SK-N-SH (cell line): ENCODE measurements around the gene OSBPL10.

ENCODE experiments used
- MXI1 ChIP-seq: IDR thresholded peaks from 2 replicates; pipeline ENCODE4 v1.6.1; 2012; ENCODE audit warnings: mild to moderate bottlenecking, low read depth, low read length, improper control_type of control experiment
- TF ChIP-seq, protein P1 (sequence below): fragments of 200-600 bp; sonication (generic); IDR thresholded peaks from 2 replicates; pipeline ENCODE4 v1.6.1; 2017; ENCODE audit warnings: antibody characterized with exemption, mild to moderate bottlenecking, moderate library complexity
- TF ChIP-seq, protein P2 (sequence below): IDR thresholded peaks from 2 replicates; pipeline ENCODE4 v1.4.0; 2012; ENCODE audit warnings: low read depth, borderline replicate concordance

DNA sequence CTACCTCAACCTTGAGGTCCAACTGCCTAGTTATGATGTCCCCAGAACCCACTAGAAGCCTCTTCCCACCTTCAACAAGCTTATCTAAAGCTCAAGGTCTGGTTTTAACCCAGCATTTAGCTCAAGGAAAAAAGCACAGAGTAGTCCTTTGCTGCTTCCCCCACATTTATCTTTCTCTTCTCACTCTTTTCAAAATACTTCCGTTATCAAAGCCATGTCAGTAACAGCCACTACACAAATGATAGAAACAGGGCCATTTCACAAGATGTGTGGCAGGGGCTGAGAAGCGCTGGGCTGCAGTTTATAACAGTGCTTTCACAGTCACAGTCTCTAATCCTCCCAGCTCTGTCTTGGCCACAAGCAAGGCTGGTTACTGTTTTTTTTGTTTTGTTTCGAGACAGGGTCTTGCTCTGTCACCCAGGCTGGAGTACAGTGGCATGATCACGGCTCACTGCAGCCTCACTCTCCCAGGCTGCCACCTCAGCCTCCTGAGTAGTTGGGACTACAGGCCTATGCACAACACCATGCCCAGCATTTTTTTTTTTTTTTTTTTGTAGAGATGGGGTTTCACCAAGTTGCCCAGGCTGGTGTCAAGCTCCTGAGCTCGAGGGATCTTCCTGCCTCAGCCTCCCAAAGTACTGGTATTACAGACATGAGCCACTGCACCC, 218.8 kb downstream of the OSBPL10 start:
- TF ChIP-seq, protein P1, sequence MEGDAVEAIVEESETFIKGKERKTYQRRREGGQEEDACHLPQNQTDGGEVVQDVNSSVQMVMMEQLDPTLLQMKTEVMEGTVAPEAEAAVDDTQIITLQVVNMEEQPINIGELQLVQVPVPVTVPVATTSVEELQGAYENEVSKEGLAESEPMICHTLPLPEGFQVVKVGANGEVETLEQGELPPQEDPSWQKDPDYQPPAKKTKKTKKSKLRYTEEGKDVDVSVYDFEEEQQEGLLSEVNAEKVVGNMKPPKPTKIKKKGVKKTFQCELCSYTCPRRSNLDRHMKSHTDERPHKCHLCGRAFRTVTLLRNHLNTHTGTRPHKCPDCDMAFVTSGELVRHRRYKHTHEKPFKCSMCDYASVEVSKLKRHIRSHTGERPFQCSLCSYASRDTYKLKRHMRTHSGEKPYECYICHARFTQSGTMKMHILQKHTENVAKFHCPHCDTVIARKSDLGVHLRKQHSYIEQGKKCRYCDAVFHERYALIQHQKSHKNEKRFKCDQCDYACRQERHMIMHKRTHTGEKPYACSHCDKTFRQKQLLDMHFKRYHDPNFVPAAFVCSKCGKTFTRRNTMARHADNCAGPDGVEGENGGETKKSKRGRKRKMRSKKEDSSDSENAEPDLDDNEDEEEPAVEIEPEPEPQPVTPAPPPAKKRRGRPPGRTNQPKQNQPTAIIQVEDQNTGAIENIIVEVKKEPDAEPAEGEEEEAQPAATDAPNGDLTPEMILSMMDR, result no peak
- no peak for TF ChIP-seq MXI1
- TF ChIP-seq, protein P2, sequence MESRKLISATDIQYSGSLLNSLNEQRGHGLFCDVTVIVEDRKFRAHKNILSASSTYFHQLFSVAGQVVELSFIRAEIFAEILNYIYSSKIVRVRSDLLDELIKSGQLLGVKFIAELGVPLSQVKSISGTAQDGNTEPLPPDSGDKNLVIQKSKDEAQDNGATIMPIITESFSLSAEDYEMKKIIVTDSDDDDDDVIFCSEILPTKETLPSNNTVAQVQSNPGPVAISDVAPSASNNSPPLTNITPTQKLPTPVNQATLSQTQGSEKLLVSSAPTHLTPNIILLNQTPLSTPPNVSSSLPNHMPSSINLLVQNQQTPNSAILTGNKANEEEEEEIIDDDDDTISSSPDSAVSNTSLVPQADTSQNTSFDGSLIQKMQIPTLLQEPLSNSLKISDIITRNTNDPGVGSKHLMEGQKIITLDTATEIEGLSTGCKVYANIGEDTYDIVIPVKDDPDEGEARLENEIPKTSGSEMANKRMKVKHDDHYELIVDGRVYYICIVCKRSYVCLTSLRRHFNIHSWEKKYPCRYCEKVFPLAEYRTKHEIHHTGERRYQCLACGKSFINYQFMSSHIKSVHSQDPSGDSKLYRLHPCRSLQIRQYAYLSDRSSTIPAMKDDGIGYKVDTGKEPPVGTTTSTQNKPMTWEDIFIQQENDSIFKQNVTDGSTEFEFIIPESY, result no peak
